ENCODE measurements around the gene PIGT.

Gene PIGT

DNA sequence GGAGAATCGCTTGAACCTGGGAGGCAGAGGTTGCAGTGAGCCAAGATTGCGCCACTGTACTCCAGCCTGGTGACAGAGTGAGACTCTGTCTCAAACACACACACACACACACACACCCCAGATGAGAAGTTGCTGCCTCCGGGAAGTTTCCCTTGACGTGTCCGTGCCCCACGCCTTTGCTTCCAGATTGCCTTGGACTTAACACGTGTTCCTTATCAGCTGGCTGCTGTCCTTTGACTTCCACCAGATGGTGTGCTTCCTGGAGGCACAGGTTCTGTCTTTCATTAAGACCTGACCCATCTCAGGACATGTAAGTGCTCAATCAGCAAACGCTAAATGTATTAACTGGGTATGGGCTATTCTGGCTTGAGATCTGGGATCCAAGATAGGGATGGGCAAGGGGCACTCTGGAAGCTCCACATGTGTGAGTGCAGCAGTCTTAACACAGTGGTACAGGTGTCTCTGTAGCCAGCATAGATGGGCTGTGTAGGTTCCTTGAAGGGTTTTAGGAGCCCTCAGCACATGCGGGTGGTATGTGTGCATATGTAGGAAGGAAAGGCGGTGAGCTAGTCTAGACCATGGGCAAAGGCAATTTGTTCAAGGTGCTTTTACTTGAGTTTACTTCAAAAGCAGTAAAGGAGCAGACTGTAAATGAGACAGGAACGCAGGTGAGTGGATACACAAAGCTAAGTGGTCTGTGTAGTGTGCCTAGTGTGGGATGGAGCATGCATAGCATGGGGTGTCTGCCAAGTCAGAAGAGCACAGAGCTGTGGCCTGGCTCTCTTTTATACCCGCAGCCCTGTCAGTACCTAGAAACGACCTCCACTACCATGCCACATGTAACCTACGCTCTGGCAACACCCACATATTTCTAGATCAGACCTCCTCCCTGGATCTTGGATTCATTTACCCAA, 11.6 kb downstream of the PIGT start:
- DNase-seq (ENCODE audit: low read depth, low spot score), result no peak

DNA sequence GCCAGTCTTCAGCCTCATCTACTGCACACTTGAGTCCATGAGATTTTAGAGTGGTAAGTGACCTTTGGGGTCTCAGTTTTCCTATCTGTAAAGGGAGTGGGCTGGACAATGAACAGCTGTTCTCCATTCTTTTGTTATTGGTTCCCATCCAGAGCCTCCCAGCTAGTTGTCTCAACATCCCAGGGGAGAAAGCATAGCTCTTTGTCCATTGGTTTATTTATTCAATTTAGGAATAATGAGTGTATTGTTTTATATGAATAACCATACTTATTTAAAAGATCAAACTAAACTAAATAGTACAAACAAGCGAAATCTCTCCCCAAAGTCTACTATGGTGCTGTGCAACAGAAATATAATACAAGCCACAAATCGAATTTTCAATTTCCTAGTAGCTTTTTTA, 13.7 kb downstream of the PIGT start:
- DNase-seq (ENCODE audit: low read depth, low spot score), result no peak

DNA sequence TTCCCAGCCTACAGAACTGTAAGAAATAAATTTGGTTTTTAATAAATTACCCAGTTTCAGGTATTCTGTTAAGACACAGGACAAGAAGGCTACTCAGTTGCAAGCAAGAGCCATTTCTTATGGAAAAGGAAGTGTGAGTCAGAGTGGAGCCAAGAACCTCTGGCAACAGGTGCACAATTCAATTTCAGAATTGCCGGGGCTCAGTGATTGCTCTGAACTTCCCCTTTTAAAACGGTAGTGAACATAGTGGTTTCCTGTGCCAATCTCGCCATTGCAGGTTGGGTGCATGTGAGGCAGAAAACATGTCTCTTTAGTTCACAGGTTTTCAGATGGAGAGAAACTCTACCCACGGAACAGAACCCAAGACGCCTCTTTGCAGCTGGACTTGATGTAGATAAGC, 16.4 kb downstream of the PIGT start:
- DNase-seq (ENCODE audit: low read depth, low spot score), result no peak

DNA sequence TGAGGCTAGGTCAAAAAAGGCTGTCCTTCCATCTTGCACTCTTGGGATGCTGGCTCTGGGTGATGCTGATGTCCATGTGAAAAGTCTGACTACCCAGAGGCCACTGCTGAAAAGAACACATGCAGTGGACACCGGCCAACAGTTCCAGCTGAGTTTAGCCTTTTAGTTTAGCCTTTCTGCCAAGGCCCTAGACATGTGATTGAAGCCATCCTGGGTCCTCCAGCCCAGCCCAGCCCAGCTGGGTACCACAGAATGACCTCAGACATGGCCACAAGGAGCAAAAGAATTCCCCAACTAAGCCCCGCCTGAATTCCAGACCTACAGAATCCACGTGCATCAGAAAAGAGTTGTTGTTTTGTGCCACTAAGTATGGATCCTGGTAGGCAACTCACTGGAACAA, 17.4 kb downstream of the PIGT start:
- DNase-seq (ENCODE audit: low read depth, low spot score), result no peak

DNA sequence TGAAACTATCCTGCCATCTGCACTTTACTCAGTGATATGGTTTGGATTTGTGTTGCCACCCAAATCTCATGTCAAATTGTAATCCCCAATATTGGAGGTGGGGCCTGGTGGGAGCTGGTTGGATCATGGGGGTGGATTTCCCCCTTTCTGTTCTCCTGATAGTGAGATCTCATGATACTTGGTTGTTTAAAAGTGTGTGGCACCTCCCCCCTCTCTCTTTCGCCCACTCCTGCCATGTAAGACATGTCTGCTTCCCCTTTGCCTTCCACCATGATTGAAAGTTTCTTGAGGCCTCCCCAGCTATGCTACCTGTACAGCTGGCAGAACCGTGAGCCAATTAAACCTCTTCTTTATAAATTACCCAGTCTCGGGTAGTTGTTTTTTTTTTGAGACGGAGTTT, 18.0 kb downstream of the PIGT start:
- no peak for DNase-seq (ENCODE audit: low read depth, low spot score)

DNA sequence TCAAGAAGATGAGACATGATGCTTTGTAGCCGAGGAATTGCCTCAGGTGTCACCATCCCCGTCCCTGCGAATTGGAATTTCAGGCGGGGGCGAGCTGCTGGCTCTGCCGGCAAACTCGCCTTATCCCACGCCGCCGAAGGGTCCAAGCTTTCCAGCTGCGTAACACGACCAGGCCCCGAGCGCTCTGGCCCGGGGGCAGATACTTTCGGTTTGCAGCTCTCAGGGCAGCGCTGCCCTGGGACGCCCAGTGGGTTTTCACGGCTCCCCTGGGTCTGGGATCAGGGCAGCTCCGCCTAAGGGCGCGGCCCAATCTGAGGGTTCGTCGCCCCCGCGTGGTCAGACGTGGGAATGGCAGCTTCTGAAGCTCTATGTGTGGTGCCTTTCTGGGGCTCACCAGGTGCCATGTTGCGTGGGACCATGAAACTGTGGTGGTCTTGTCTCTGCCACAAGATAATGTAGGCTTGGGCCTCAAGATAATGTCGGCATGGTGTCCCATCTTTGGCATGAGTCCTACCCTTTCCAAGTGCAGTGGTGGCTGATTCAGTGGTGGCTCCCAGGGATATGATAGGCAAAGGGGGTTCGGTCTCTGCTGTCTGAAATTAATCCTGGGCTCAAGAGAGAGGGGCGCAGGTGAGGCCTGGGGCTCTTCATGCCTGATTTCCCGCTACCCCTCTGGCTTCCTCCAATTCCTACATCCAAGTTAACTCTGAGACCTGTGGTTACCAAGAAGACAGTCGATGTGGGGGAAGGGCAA, 21.0 kb downstream of the PIGT start:
- DNase-seq (ENCODE audit: low read depth, low spot score), result peak; percentile 72

DNA sequence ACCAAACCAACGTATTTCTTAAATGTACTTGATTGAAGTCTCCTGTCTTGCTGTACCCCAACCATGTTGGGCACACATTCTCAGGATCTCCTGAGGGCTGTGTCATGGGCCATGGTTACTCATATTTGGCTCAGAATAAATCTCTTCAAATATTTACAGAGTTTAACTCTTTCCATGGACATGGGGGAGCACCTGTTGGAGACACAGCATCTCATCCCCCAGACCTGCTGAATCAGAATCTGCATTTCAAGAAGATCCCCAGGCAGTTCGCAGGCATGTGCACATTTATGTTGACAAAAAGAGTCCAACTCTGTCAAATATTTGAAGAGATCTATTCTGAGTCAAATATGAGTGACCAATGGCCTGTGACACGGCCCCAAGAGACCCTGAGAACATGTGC, 24.5 kb downstream of the PIGT start:
- DNase-seq (ENCODE audit: low read depth, low spot score), result no peak

DNA sequence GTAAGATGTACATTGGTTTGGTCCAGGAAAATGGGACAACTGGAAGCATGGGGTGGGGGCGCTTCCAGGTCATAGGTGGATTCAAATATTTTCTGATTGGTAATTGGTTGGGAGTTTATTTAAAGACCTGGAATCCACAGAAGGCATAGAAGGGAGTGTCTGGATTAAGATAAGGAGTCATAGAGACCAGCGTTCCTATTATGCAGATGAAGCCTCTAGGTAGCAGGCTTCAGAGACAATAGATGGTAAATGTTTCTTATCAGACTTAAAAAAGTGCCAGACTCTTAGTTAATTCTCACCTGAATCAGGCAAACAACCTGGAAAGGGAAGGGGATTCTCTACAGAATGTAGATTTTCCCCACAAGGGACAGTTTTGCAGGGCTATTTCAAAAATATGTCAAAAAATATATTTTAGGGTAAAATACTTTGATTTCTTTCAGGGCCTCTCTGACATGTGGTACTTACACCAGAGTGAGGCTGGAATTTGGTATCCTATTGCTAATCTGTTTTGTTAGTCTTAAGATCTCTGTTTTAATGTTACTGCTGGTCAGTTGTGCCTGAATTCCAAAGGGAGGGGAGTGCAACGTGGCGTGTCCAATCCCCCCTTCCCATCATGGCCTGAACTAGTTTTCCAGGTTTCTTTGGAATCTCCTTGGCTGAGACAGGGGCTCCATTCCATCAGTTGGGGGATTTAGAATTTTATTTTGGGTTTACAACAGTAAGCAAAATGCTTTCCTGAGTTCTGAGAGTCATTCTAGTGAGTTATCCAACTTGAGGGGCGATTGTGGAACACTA, 25.1 kb downstream of the PIGT start:
- no peak for DNase-seq (ENCODE audit: low read depth, low spot score)

DNA sequence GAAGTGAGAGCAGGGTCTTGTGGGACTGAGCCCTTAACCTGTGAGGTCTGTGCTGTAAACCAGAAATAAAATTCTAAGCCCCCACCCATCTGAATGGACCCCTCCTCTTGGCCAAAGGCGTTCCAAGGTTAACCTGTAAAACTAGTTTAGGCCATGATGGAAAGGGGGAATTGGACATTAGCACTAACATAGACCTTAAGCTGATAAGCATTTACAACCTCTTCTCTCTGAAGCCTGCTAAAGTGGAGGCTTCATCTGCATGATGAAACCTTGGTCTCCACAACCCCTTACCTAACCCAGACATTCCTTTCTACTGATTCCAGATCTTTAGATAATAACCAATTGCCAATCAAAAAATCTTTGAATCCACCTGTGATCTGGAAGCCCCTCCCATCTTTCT, 25.8 kb downstream of the PIGT start:
- DNase-seq (ENCODE audit: low read depth, low spot score), result no peak

DNA sequence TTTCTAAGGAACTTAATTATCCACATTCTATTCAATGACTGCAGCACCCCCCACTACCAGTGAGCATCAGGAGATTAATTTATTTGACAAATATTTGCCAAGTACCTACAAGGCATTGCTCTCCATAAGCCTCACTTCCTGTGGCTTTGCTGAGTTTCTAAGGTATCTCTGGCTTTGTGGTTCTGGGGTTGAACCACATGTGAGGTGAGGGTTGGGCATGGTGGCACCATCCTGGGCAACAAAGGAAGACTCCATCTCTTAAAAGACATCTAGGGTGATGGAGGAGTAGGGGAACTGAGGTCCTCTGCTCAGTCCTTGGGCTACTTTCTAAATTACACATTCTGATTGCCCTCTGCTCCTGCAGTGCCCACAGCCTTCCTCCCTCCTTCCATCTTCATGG, 28.1 kb downstream of the PIGT start:
- DNase-seq (ENCODE audit: low read depth, low spot score), result no peak

DNA sequence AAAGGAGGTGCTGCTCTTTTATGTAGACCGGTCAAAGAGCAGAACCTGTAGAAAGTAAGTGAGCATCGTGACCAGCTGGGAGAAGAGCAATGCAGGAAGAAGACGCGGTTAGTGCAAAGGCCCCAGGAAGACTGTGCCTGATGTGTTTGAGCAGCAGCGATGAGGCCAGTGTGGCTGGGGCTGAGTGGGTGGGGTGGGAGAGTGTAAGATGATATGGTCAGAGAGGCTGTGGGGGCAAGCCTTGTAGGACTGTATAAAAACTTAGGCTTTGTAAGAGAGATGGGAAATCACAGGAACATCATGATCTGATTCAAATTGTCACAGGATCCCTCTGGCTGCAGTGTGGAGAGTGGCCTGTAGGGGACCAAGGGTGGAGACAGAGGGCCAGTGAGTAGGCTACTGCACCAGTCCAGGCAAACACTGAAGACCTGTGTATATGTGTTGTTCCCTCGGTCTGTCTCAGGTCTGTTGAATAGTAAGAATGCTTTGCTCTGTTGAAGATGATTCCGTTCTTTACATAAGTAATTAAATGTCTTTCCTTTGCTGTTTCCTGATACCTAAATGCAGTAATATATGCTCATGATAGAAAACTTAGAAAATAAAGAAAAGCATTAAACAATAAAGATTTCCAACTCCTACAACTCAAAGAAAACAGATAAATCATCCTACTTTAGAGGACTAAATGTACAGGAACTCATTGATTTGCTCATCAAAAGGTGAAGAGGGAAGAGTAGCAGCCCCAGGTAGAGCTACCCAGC, 30.0 kb downstream of the PIGT start:
- DNase-seq (ENCODE audit: low read depth, low spot score), result no peak

DNA sequence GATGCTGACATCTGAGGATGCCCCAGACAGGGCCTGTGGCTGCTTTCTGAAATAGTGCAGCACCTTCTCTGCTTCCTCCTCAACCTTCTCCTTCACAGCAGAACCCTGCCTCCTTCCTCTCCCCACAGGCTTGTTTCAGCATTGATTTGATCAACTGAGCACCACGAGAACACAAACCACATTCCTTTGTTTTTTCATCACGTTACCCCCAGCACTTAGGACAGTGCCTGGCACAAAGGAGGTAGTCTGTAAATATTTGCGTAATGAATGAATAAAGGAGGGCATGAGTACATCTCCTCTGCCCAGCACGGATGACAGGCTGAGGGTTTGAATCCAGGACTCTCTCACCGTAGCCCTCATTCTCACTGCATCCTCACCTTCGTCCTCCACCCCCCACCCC, 32.3 kb downstream of the PIGT start:
- no peak for DNase-seq (ENCODE audit: low read depth, low spot score)

DNA sequence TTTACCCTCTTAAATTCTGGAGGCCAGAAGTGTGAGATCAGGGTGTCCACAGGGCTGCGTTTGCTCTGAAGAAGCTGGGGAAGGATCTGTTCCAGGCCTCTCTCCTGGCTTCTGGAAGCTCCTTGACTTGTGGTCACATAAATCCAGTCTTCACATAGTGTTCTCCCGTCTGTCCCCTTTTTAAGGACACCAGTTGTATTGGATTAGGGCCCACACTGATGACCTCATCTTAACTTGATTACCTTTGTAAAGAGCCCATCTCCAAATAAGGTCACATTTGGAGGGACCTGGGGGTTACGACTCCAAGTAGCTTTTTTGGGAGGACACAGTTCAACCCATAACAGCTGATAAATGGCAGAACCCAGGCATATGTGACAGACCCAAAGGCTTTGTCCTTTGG, 33.6 kb downstream of the PIGT start:
- DNase-seq (ENCODE audit: low read depth, low spot score), result no peak

DNA sequence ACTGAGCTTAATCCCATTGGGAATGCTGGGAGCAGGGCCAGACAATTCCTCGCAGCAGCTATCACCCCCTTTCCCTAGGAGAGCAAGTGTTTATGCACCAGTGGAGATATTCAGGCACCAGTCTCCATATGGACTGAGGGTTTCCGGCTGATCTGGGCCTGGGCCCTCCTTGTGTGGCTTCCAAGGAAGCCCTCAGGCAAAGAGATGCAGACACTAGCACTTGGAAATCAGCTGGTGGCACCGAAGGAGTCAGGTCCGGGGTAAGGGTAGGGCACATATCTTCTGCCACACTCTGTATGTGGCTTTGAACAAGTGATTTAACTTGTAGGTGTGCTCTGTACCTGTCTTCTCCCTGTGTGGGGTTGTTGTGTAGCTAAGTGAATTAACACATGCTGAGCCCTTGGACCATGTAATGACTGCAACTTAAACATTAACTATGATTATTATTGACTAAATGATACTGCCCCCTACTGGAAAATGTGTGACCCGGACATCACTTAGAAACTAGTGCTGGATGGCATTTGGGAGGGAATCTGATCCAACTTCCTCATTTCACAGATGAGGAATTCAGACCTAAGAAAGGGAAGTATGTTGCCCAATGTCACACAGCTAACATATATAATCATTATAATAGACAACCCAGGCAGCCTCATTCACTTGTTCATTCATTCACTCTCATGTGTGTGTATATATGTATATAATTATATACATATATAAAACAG, 34.3 kb downstream of the PIGT start:
- no peak for DNase-seq (ENCODE audit: low read depth, low spot score)

DNA sequence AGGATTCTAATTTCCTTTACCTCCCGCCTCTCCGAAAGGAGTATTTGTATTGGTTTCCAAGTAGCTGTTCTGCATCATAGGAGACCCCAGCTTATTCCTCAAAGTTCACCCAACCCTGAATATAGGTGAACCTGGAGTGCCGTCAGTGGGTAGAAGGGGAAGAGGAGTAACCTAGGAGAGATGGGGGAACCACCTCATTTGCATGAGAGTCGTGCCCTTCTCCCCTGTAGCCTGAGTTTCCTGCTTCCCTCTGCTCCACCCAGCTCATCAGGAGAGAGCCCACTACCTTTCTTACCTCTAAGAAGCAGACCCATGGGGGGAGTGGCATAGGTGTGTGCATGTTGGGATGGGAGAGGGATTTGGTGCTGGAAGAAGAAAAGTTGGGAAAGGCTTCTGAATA, 36.3 kb downstream of the PIGT start:
- no peak for DNase-seq (ENCODE audit: low read depth, low spot score)

DNA sequence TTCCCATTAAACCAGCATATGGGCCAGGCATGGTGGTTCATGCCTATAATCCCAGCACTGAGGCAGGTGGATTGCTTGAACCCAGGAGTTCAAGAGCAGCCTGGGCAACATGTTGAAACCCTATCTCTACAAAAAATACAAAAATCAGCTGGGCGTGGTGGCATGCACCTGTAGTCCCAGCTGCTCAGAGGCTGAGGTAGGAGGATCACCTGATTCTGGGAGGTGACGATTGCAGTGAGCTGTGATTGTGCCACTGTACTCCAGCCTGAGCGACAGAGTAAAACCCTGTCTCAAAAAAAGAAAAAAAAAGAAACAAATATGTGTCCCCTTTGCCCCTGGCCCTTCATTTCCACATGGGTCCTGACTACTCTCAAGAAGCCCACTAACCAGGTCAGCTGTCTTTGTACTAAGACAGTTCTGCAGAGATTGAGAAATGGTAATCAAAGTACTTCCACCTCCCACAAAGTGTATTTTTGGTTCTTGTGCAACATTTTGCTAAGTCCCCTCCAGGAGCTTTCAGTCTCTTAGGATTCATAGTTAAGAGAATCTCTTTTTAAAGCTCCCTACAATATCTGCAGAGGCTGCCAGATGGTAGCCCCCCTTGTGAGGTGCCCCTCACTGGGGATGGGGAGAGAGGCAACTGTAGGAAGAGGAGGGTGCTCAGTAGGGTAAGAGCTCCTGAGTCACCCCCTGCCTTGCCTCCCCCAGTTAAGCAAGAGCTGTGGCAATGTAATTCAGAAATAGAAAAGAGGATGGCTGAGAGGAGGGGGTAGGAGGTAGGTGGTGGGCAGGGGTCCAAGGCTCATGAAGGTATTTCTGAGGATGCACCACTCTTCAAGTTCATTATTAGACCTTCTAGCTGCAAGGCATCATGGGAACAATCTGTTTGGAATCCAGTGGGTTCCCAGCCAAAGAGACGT, 37.1 kb downstream of the PIGT start:
- DNase-seq (ENCODE audit: low read depth, low spot score), result no peak

DNA sequence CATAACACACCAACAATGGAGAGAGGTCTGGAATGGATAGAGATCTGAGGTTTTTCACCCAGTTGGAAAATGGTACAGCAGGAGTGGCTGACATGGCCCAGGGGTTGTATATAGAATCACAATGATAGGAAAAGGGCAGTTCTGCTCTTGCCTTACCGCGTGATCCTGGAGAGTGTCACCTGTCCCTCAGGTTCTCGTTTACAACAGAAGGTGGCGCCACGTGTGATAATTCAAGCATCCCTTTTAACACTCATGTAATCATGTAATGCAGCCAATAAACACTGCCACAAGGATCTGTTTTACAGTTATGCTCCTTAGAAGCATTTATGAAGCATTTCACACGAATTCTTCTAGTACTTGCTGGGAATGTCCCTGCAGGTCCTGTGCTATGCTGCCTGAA, 40.7 kb downstream of the PIGT start:
- DNase-seq (ENCODE audit: low read depth, low spot score), result no peak

DNA sequence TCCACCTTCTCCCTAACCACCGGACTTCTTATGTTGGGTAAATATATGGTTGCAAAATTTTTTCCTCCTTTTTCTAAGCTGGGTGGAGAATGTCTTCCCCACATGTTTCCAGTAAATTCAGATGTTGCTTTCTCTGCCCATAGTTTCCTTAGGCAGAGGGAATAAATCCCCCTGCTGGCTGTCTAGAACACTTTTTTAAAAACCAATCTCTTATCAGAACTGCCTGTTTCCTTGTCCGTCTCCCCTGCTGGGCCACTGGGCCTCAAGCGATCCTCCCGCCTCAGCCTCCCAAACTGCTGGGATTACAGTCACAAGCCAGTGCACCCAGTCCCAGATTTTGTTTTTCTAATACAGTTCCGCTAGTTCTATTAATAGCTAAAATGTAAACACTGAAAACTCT, 43.7 kb downstream of the PIGT start:
- DNase-seq (ENCODE audit: low read depth, low spot score), result no peak

DNA sequence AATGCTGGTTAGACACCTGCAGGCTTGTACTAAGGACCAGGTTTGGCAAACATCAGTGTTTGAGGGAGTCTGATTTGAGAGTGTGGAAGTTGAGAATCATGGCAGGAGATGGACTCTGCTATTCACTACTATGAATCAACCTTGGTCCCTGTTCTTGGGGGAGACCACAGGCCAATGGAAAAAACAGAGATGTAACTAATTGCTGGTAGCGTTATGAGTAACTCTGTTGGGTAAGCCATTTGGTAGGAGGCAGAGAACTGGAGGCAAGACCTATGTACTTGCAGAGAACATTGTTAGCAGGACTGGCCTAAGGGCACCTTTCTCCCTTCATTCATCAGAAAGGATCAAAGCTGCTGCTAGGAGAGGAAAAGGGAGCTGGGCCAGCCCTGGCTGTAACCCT, 45.3 kb downstream of the PIGT start:
- DNase-seq (ENCODE audit: low read depth, low spot score), result no peak

Measured in activated naive CD8-positive, alpha-beta T cell treated with anti-CD3 and anti-CD28 coated beads, Interleukin-2, amount 50 U/mL, for 16 hours (primary cell).